ENCODE data around the gene BTNL3.

The BTNL3 gene

GRCh38 chr5:181020688-181021087 is 32.0 kb downstream of the BTNL3 start:
- DNase-seq (ENCODE audit: low read depth, low spot score) = no peak

GRCh38 chr5:181024245-181025064 is 35.8 kb downstream of the BTNL3 start:
- no peak for DNase-seq (ENCODE audit: low read depth, low spot score)

- DNase-seq (ENCODE audit: low read depth, low spot score) = no peak
These were observed 38.9 kb downstream of the BTNL3 start for GRCh38 chr5:181027452-181028031.

- peak; percentile 56 for DNase-seq (ENCODE audit: low read depth, low spot score)
These were observed 39.6 kb downstream of the BTNL3 start for GRCh38 chr5:181028032-181028819.

DNA sequence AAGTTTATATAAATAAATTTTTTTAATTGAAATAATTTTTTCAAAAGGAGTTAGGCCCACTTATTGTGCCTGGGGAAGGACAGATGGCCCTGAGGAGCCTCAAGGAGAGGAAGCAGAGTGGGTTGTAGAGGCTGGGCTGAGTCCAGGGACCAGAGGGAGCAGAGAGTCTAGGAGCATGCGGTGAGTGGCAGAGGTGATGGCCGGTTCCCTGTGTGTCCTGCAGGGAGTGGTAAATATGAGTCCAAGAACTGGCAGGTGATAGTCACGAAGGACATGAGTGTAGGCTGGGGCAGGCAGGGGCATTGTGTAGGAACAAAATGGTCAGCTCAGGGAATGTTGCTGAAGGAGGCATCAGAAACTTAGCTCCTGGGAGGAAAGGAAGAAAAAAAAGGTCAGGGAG is 43.1 kb downstream of the BTNL3 start:
- no peak for DNase-seq (ENCODE audit: low read depth, low spot score)

- DNase-seq (ENCODE audit: low read depth, low spot score) = no peak
These were observed 47.6 kb downstream of the BTNL3 start for GRCh38 chr5:181035991-181036815.

- no peak for DNase-seq (ENCODE audit: low read depth, low spot score)
These were observed 48.2 kb downstream of the BTNL3 start for GRCh38 chr5:181036816-181037364.

DNA sequence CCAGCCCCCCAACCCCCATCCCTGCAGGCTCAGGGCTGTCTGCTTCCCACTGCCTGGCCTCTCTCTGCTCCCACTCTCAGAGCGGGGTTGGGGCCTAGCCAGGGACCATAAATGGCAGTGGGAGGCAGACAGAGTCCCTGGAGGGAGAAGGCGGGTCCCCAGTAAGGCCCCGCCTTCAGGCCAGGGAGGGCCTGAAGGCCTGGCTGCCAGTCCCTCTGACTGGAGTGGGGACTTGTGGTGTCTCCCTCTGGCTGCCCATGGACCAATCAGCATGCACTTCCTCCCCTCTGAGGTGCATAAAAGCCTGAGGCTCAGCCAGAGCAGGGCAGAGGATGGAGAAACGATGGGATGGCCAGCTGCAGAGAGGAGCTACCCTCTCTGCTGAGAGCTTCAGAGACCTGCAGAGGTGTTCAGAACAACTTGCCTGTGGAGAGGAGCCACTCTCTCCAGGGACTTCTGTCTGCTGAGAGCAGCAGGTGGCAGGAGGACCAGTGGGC is 48.8 kb downstream of the BTNL3 start:
- no peak for DNase-seq (ENCODE audit: low read depth, low spot score)

DNA sequence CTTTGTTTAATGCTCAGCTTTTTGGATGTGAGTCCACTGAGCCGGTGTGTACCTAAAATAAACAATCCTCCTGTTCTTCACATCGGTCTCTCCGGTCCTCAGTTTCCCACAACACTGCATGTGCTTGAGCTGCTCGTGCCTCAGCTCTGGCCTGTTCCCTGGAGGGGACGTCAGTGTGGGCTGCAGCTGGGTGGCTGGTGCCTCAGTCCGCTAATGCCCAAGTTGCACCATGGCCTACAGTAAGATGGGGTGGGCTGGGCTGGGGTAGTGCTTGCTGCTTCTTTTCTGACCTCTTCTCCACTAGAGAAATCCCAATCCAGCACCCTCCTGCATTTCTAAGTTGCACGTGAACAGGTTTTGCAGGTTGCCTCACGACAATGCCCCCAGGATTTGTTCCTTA is 50.8 kb downstream of the BTNL3 start:
- no peak for DNase-seq (ENCODE audit: low read depth, low spot score)

- no peak for DNase-seq (ENCODE audit: low read depth, low spot score)
These were observed 51.4 kb downstream of the BTNL3 start, which contains the start of gene BTNL9 for GRCh38 chr5:181039931-181040630. BTNL9 (plus strand) TSS chr5:181040266; CDS start chr5:181045490, 5,224 bp downstream.

- DNase-seq (ENCODE audit: low read depth, low spot score) = no peak
These were observed 51.9 kb downstream of the BTNL3 start for GRCh38 chr5:181040631-181040945.

DNA sequence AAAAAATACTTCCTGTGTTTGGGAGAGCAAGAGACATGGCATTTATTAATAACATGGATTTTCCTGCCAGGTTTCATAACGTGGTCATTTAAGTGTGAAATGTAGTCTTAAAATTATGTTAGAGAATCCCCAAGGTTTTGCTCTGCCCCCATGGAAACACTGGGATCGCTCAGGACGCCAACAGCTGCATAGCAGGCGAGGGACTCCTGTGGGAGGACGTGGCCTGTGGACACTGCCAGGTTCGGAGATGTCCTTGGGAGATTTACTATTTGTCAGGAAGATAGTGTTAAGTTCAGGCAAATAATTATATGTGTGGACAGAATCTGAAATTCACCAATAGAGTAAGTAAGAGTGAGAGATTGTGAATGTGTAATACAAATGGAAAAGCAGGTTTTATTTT is 52.4 kb downstream of the BTNL3 start:
- DNase-seq (ENCODE audit: low read depth, low spot score) = no peak

- DNase-seq (ENCODE audit: low read depth, low spot score) = no peak
These were observed 53.5 kb downstream of the BTNL3 start for GRCh38 chr5:181042036-181042713.

GRCh38 chr5:181042722-181043121 is 54.1 kb downstream of the BTNL3 start:
- no peak for DNase-seq (ENCODE audit: low read depth, low spot score)

- no peak for DNase-seq (ENCODE audit: low read depth, low spot score)
These were observed 54.8 kb downstream of the BTNL3 start for GRCh38 chr5:181043285-181044092.

GRCh38 chr5:181044093-181044599 is 55.5 kb downstream of the BTNL3 start:
- no peak for DNase-seq (ENCODE audit: low read depth, low spot score)

GRCh38 chr5:181044662-181045305 is 56.1 kb downstream of the BTNL3 start:
- no peak for DNase-seq (ENCODE audit: low read depth, low spot score)

DNA sequence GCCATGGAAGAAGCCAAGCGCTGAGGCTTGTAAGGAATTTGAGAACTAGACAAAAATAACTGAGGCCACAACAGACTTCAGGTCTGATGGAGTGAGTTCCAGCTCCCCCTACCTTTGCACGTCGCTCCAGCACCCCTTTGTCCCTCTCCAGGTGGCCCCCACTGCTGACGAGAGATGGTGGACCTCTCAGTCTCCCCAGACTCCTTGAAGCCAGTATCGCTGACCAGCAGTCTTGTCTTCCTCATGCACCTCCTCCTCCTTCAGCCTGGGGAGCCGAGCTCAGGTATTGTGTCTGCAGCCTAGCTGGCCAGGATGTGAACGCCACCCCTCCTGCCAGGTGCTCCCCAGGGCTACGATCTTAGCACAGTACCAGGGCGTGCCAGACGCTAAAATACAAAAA is 56.7 kb downstream of the BTNL3 start:
- DNase-seq (ENCODE audit: low read depth, low spot score) = no peak

Measured in ELF-1 (cell line).